ENCODE results near the gene SPATA25. TPM values are rescaled to one million over a fixed set of nuclear protein-coding genes. Genes with fewer than 3 reads are reported as not detected.

Gene SPATA25
- total and polyA plus RNA-seq, 2 donors (not counting 3 experiments of a cell fraction or from before 2014, with no cell fraction given) = 0.69 to 1.3 TPM

- DNase-seq (ENCODE audit: low read depth, low spot score) = peak; percentile 100
- Histone ChIP-seq H4K20me1 (replicated peaks; ENCODE audit: control insufficient read depth, extremely low read depth, insufficient read depth, low read length) (no peaks in the 10 kb centered on the region), H3K36me3 (ENCODE audit: control insufficient read depth in 2 of 2, extremely low read depth in 1 of 2, insufficient read depth in 2 of 2, low read length in 2 of 2) (peaks cover 4 to 26% of the 10 kb centered on the region in 2 experiments), H3K27me3 (ENCODE audit: control insufficient read depth in 2 of 2, insufficient read depth in 2 of 2, low read length in 2 of 2) (no peaks in the 10 kb centered on the region), H3K4me3 (replicated peaks in 1 of 3; ENCODE audit: insufficient read depth in 1 of 3, low read depth in 1 of 3, low read length in 3 of 3) (peak within 1 kb of the TSS; percentile 51 to 93 (median 89)), H3K9me3 (replicated peaks; ENCODE audit: control insufficient read depth, insufficient read depth, low read length) (no peaks in the 10 kb centered on the region), H2AFZ (ENCODE audit: low read depth, low read length) (peak within 1 kb of the TSS; percentile 62), H3K79me2 (ENCODE audit: control insufficient read depth, insufficient read depth, low read length) (peaks cover 24% of the 10 kb centered on the region), H3K4me1 (ENCODE audit: control insufficient read depth, extremely low read depth, insufficient read depth, low read length) (peaks cover 11% of the 10 kb centered on the region), H3K9me1 (replicated peaks; ENCODE audit: control insufficient read depth, extremely low read depth, insufficient read depth, low read length) (no peaks in the 10 kb centered on the region), H3K9ac (replicated peaks; ENCODE audit: extremely low read depth, insufficient read depth, low read length) (peak within 1 kb of the TSS; percentile 85), H3K27ac (ENCODE audit: insufficient read depth, low read depth, low read length) (peak within 1 kb of the TSS; percentile 66), H3K4me2 (ENCODE audit: insufficient read depth, low read length) (peak within 1 kb of the TSS; percentile 88)
- intact Hi-C loops (cut with micrococcal nuclease) (loop anchor here (1.0 to 2.0 kb wide), 2 partner anchors 24 to 54 kb away; partner anchors contain the start of genes ACOT8, PCIF1 and ZSWIM3), dilution Hi-C loops (cut with MboI; ENCODE audit: extremely low pct_ligation_motif_present, low sequenced_read_pairs) (no loop called here)
- peak; percentile 100 for FAIRE-seq
- peak; percentile 88 for TF ChIP-seq POLR2AphosphoS5 (IDR thresholded peaks at IDR 0.05; ENCODE audit: insufficient read depth, low read depth, low read length)
- peak; percentile 95 for TF ChIP-seq POLR2A (IDR thresholded peaks at IDR 0.05; ENCODE audit: low read depth, low read length)
- TF ChIP-seq GATA2 (IDR thresholded peaks at IDR 0.05; ENCODE audit: insufficient read depth, insufficient read length, low read depth, low read length) = no peak
- TSS peak; percentile 61 for BruUV-seq (replicated peaks)
- ChIA-PET CTCF (interaction anchor here (0.6 to 2.1 kb wide), 9 partner anchors 9 to 90 kb away, joined by 3 to 24 read pairs (median 3); partner anchors contain the start of genes CTSA and NEURL2), POLR2A (interaction anchor here (0.8 to 2.3 kb wide), 4 partner anchors 9 to 53 kb away, joined by 7 to 12 read pairs (median 9); partner anchors contain the start of genes ACOT8 and PCIF1)
Measured at GRCh38 chr20:45880988-45881788, 6.2 kb downstream of the SPATA25 start, which contains the start of gene ZSWIM1. Gene ZSWIM1 (plus strand): TSS chr20:45881227. CDS start chr20:45882593, 1,366 bp downstream.

- peaks cover 2% of the 10 kb centered on the region for H3K4me1 ChIP-seq (ENCODE audit: control insufficient read depth, extremely low read depth, insufficient read depth, low read length)
- peaks cover 15% of the 10 kb centered on the region for H3K79me2 ChIP-seq (ENCODE audit: control insufficient read depth, insufficient read depth, low read length)
- POLR2A ChIA-PET = no interaction called here
- no peaks in the 10 kb centered on the region for H3K9me3 ChIP-seq (replicated peaks; ENCODE audit: control insufficient read depth, insufficient read depth, low read length)
- no peak overlapping the region for H3K4me3 ChIP-seq (replicated peaks in 1 of 3; ENCODE audit: insufficient read depth in 1 of 3, low read depth in 1 of 3, low read length in 3 of 3)
- no peak overlapping the region for H2AFZ ChIP-seq (ENCODE audit: low read depth, low read length)
- TF ChIP-seq FOS (IDR thresholded peaks at IDR 0.05; ENCODE audit: borderline replicate concordance, insufficient read depth, low read length) (no peak), EZH2 (IDR thresholded peaks at IDR 0.05; ENCODE audit: borderline replicate concordance, low read depth, low read length, severe bottlenecking) (no peak), GATA2 (IDR thresholded peaks at IDR 0.05; ENCODE audit: insufficient read depth, insufficient read length, low read depth, low read length) (no peak), JUN (IDR thresholded peaks at IDR 0.05; ENCODE audit: borderline replicate concordance, insufficient read depth, insufficient read length, low read depth) (no peak), MAX (IDR thresholded peaks at IDR 0.05; ENCODE audit: insufficient read depth, insufficient read length) (no peak), POLR2AphosphoS5 (IDR thresholded peaks at IDR 0.05; ENCODE audit: insufficient read depth, low read depth, low read length) (no peak), MYC (IDR thresholded peaks at IDR 0.05; ENCODE audit: low read depth, low read length) (no peak), POLR2A (IDR thresholded peaks at IDR 0.05; ENCODE audit: low read depth, low read length) (no peak)
- TF ChIP-seq, protein P1, sequence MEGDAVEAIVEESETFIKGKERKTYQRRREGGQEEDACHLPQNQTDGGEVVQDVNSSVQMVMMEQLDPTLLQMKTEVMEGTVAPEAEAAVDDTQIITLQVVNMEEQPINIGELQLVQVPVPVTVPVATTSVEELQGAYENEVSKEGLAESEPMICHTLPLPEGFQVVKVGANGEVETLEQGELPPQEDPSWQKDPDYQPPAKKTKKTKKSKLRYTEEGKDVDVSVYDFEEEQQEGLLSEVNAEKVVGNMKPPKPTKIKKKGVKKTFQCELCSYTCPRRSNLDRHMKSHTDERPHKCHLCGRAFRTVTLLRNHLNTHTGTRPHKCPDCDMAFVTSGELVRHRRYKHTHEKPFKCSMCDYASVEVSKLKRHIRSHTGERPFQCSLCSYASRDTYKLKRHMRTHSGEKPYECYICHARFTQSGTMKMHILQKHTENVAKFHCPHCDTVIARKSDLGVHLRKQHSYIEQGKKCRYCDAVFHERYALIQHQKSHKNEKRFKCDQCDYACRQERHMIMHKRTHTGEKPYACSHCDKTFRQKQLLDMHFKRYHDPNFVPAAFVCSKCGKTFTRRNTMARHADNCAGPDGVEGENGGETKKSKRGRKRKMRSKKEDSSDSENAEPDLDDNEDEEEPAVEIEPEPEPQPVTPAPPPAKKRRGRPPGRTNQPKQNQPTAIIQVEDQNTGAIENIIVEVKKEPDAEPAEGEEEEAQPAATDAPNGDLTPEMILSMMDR (IDR thresholded peaks at IDR 0.05; ENCODE audit: extremely low read depth in 1 of 2, insufficient read depth in 1 of 2, low read depth in 1 of 2, low read length in 2 of 2) = no peak
- peaks cover 0 to 18% of the 10 kb centered on the region in 2 experiments for H3K36me3 ChIP-seq (ENCODE audit: control insufficient read depth in 2 of 2, extremely low read depth in 1 of 2, insufficient read depth in 2 of 2, low read length in 2 of 2)
- FAIRE-seq (no peak), DNase-seq (ENCODE audit: low read depth, low spot score) (no peak)
- H3K9ac ChIP-seq (replicated peaks; ENCODE audit: extremely low read depth, insufficient read depth, low read length) = no peak overlapping the region
- dilution Hi-C loops (cut with MboI; ENCODE audit: extremely low pct_ligation_motif_present, low sequenced_read_pairs) = no loop called here
- H3K4me2 ChIP-seq (ENCODE audit: insufficient read depth, low read length) = no peak overlapping the region
- H3K27me3 ChIP-seq (ENCODE audit: control insufficient read depth in 2 of 2, insufficient read depth in 2 of 2, low read length in 2 of 2) = no peaks in the 10 kb centered on the region
- H3K9me1 ChIP-seq (replicated peaks; ENCODE audit: control insufficient read depth, extremely low read depth, insufficient read depth, low read length) = no peaks in the 10 kb centered on the region
- intact Hi-C loops (cut with micrococcal nuclease) = no loop called here
- H4K20me1 ChIP-seq (replicated peaks; ENCODE audit: control insufficient read depth, extremely low read depth, insufficient read depth, low read length) = no peaks in the 10 kb centered on the region
- no peak overlapping the region for H3K27ac ChIP-seq (ENCODE audit: insufficient read depth, low read depth, low read length)
- CTCF ChIA-PET = interaction anchor here (0.7 kb wide), 2 partner anchors 21 to 34 kb away, joined by 3 read pairs; partner anchors contain the start of genes ACOT8, PLTP and ZSWIM3
- no TSS peak for BruUV-seq (replicated peaks)
Measured at GRCh38 chr20:45878076-45878761, 9.2 kb downstream of the SPATA25 start.
